ENCODE measurements around the gene ANK2. TPM values are rescaled to one million over a fixed set of nuclear protein-coding genes. Genes with fewer than 3 reads are reported as not detected.

ANK2 gene
- total RNA-seq, 1 experiment from 2014 or later, result 5.6 TPM

GRCh38 chr4:113160548-113160947 lies 111.1 kb downstream of the ANK2 start:
- ChIA-PET RAD21 (ENCODE audit: low non-redundant PET in 1 of 2, low total read pairs in 2 of 2, uncharacterized antibody in 2 of 2, unreplicated experiment in 2 of 2) (no interaction called here), CTCF (no interaction called here), POLR2A (no interaction called here)
- ATAC-seq (no peak), DNase-seq (ENCODE audit: low read depth, low spot score) (no peak)
- no peaks in the 10 kb centered on the region for H4K20me1 ChIP-seq (ENCODE audit: insufficient read depth)
- H3K27me3 ChIP-seq (ENCODE audit: insufficient read depth, low read length), result no peaks in the 10 kb centered on the region
- H3K4me3 ChIP-seq (replicated peaks in 1 of 2; ENCODE audit: low read depth in 1 of 2, low read length in 2 of 2), result no peak overlapping the region
- H3K9ac ChIP-seq (ENCODE audit: low read length), result no peak overlapping the region
- no peaks in the 10 kb centered on the region for H3K9me2 ChIP-seq (ENCODE audit: insufficient read depth)
- no peak for TF ChIP-seq ZNF274 (IDR thresholded peaks at IDR 0.05; ENCODE audit: low read depth, low read length)
- H2AFZ ChIP-seq (ENCODE audit: low read depth, low read length, poor library complexity, severe bottlenecking), result no peak overlapping the region
- no TSS peak for BruUV-seq (replicated peaks)
- H3K79me2 ChIP-seq (ENCODE audit: insufficient read depth, low read length), result no peaks in the 10 kb centered on the region
- intact Hi-C loops (cut with micrococcal nuclease), result no loop called here
- H3K4me2 ChIP-seq (ENCODE audit: low read length), result no peak overlapping the region
- no peaks in the 10 kb centered on the region for H3K36me3 ChIP-seq (ENCODE audit: control insufficient read depth in 1 of 2, insufficient read depth in 2 of 2, low read length in 2 of 2)
- no peaks in the 10 kb centered on the region for H3K9me3 ChIP-seq (ENCODE audit: control insufficient read depth in 1 of 2, insufficient read depth in 1 of 2, low read depth in 1 of 2, low read length in 2 of 2)
- no peak overlapping the region for H3K27ac ChIP-seq (ENCODE audit: low read depth, low read length)
- H3K4me1 ChIP-seq (ENCODE audit: control insufficient read depth in 1 of 2, insufficient read depth in 2 of 2, low read length in 2 of 2), result peaks cover 0 to 13% of the 10 kb centered on the region in 2 experiments; a peak in 2 of 4 replicates

- H3K4me1 ChIP-seq (ENCODE audit: control insufficient read depth in 1 of 2, insufficient read depth in 2 of 2, low read length in 2 of 2), result peaks cover 0 to 13% of the 10 kb centered on the region in 2 experiments; a peak in 2 of 4 replicates
- H2AFZ ChIP-seq (ENCODE audit: low read depth, low read length, poor library complexity, severe bottlenecking), result no peak overlapping the region
- ChIA-PET POLR2A (no interaction called here), RAD21 (ENCODE audit: low non-redundant PET in 1 of 2, low total read pairs in 2 of 2, uncharacterized antibody in 2 of 2, unreplicated experiment in 2 of 2) (no interaction called here), CTCF (no interaction called here)
- no peak overlapping the region for H3K4me2 ChIP-seq (ENCODE audit: low read length)
- no peaks in the 10 kb centered on the region for H3K27me3 ChIP-seq (ENCODE audit: insufficient read depth, low read length)
- ATAC-seq (no peak), DNase-seq (ENCODE audit: low read depth, low spot score) (no peak)
- no peaks in the 10 kb centered on the region for H3K79me2 ChIP-seq (ENCODE audit: insufficient read depth, low read length)
- no peaks in the 10 kb centered on the region for H3K9me3 ChIP-seq (ENCODE audit: control insufficient read depth in 1 of 2, insufficient read depth in 1 of 2, low read depth in 1 of 2, low read length in 2 of 2)
- no peaks in the 10 kb centered on the region for H4K20me1 ChIP-seq (ENCODE audit: insufficient read depth)
- H3K9ac ChIP-seq (ENCODE audit: low read length), result no peak overlapping the region
- H3K9me2 ChIP-seq (ENCODE audit: insufficient read depth), result no peaks in the 10 kb centered on the region
- H3K4me3 ChIP-seq (replicated peaks in 1 of 2; ENCODE audit: low read depth in 1 of 2, low read length in 2 of 2), result no peak overlapping the region
- intact Hi-C loops (cut with micrococcal nuclease), result no loop called here
- TF ChIP-seq, protein P1, sequence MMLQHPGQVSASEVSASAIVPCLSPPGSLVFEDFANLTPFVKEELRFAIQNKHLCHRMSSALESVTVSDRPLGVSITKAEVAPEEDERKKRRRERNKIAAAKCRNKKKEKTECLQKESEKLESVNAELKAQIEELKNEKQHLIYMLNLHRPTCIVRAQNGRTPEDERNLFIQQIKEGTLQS (IDR thresholded peaks at IDR 0.05), result no peak
- TF ChIP-seq SRF (IDR thresholded peaks at IDR 0.05; ENCODE audit: low read depth) (no peak), SP1 (IDR thresholded peaks at IDR 0.05; ENCODE audit: low read depth) (no peak), YY1 (IDR thresholded peaks at IDR 0.05; ENCODE audit: extremely low read depth, insufficient replicate concordance, low read depth, low read length) (no peak), SIN3A (IDR thresholded peaks at IDR 0.05; ENCODE audit: low read depth) (no peak), POLR2A (IDR thresholded peaks at IDR 0.05; ENCODE audit: borderline replicate concordance, extremely low read depth, insufficient read depth, insufficient read length) (no peak), ZNF274 (IDR thresholded peaks at IDR 0.05; ENCODE audit: low read depth, low read length) (no peak), POLR2AphosphoS5 (IDR thresholded peaks at IDR 0.05; ENCODE audit: low read depth, low read length) (no peak), CBX3 (IDR thresholded peaks at IDR 0.05; ENCODE audit: low read depth) (no peak), TCF7L2 (IDR thresholded peaks at IDR 0.05; ENCODE audit: borderline replicate concordance, extremely low read depth, insufficient read depth, insufficient read length) (no peak), CEBPB (IDR thresholded peaks at IDR 0.05; ENCODE audit: low read depth) (no peak), ELF1 (IDR thresholded peaks at IDR 0.05; ENCODE audit: borderline replicate concordance, low read depth) (no peak), FOSL1 (IDR thresholded peaks at IDR 0.05; ENCODE audit: low read depth) (no peak), EGR1 (IDR thresholded peaks at IDR 0.05; ENCODE audit: low read depth) (no peak), MAX (IDR thresholded peaks at IDR 0.05) (no peak), EZH2phosphoT487 (IDR thresholded peaks at IDR 0.05; ENCODE audit: borderline replicate concordance) (no peak)
- BruUV-seq (replicated peaks), result no TSS peak
- H3K27ac ChIP-seq (ENCODE audit: low read depth, low read length), result no peak overlapping the region
- no peaks in the 10 kb centered on the region for H3K36me3 ChIP-seq (ENCODE audit: control insufficient read depth in 1 of 2, insufficient read depth in 2 of 2, low read length in 2 of 2)
These were observed 112.6 kb downstream of the ANK2 start for GRCh38 chr4:113162089-113162488.
